Measurements from ENCODE around the gene JADE3. TPM values are rescaled to one million over a fixed set of nuclear protein-coding genes. Genes with fewer than 3 reads are reported as not detected.

The JADE3 gene
- 1 to 10 TPM; 7.0 to 7.4 TPM for total RNA-seq
- long read RNA-seq, full-length matches to known transcripts, result 1 of 4 reads
- long read RNA-seq, partial matches to known transcripts, result 3 of 4 reads
- long read RNA-seq, other reads (novel, unspliced or antisense), result 0 of 4 reads

GRCh38 chrX:46912098-46912602 lies at the start of gene JADE3:
Gene JADE3, plus strand, starts transcription at chrX:46912421. Its CDS starts 72,474 bp downstream, at chrX:46984895.
- DNase-seq (peak; percentile 75 to 79), ATAC-seq (peak; percentile 96)
- intact Hi-C loops (cut with DNase I, micrococcal nuclease), result no loop called here

GRCh38 chrX:46863072-46863471 lies 49.1 kb upstream of the JADE3 start:
- ATAC-seq (no peak), DNase-seq (no peak)
- intact Hi-C loops (cut with DNase I, micrococcal nuclease), result no loop called here

GRCh38 chrX:46864606-46865005 lies 47.6 kb upstream of the JADE3 start:
- intact Hi-C loops (cut with DNase I, micrococcal nuclease), result no loop called here
- ATAC-seq, result no peak

DNA sequence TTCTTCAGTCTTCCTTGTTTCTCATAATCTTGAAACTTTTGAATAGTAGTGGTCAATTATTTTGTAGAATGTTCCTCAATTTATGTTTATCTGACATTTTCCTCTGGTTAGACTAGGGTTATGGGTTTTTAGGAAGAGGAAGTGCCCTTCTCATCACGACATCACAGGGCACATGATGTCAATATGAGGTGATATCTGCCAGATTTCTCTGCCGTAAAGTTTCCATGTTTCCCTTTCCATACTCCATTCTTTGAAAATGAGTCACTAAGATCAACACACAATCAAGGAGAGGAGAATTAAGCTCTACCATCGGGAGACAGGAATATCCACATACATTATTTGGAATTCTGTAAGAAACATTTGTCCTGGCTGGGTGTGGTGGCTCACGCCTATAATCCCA lies 46.9 kb upstream of the JADE3 start:
- intact Hi-C loops (cut with DNase I, micrococcal nuclease), result no loop called here
- ATAC-seq (no peak), DNase-seq (no peak)

More at GRCh38 chrX:46864606-46865005, 47.6 kb upstream of the JADE3 start:
- DNase-seq, result no peak

DNA sequence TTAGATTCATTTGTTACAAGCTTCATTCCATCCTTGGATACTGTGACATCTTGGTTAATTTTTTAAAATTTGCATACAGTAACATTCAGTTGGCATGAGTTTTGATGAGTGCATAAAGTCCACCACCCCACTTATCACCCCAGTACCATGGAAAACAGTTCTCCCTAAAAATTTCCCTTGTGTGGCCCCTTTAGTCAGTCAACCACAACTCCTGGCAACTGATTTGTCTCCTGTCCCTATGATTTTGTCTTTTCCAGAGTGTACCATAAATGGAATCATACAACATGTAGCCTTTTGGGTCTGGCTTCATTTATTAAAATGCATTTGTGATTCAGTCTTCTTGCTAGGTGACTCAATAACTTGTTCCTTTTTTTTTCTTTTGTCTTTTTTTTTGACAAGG lies 45.5 kb upstream of the JADE3 start:
- DNase-seq, result no peak
- no peak for ATAC-seq
- intact Hi-C loops (cut with DNase I, micrococcal nuclease), result no loop called here

DNA sequence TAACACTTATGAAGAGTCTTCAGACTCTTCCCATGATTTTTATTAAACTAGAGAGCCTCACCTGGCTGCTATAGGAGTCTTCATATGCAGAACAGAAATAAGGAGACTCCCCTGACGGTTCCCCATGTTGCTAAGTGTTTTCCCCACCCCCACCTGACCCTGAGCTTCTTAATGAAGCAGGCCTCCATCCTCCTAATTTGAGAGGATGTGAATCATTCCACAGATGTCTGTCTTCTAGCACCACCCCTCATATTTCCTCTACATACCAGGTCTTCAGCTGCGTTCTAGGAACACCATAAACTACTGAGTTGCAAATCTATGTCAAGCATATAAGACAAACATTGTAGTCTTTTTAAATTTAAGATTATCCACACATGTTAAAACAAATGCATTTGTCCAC lies 38.5 kb upstream of the JADE3 start:
- intact Hi-C loops (cut with DNase I, micrococcal nuclease), result no loop called here
- no peak for DNase-seq
- no peak for ATAC-seq

- DNase-seq (no peak), ATAC-seq (no peak)
- intact Hi-C loops (cut with DNase I, micrococcal nuclease), result no loop called here
Measured at GRCh38 chrX:46876901-46877300, 35.3 kb upstream of the JADE3 start.

- intact Hi-C loops (cut with DNase I, micrococcal nuclease), result no loop called here
- DNase-seq, result no peak
- no peak for ATAC-seq
Measured at GRCh38 chrX:46882266-46882665, 30.0 kb upstream of the JADE3 start.

DNA sequence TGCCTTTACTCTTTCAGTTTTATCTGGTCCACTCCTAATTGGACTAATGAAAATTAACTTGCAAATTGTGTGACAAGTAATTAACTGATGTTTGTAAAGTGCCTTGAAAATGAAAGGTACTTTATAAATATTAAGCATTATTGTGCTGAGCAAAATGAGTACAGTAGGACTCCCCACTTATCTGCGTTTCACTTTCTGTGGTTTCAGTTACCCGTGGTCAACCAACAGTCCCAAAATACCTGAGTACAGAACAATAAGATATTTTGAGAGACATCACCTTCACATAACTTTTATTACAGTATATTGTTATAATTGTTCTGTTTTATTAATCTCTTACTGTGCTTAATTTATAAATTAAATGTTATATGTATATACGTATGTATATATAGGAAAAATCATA lies 27.4 kb upstream of the JADE3 start:
- DNase-seq (no peak), ATAC-seq (no peak)
- intact Hi-C loops (cut with DNase I, micrococcal nuclease), result no loop called here

- ATAC-seq, result no peak
- intact Hi-C loops (cut with DNase I, micrococcal nuclease), result loop anchor here in 1 of 2 donors (10.0 kb wide), 1 partner anchor 127 kb away; no protein-coding TSS in a partner anchor
- DNase-seq, result no peak
Measured at GRCh38 chrX:46898207-46898606, 14.0 kb upstream of the JADE3 start.

DNA sequence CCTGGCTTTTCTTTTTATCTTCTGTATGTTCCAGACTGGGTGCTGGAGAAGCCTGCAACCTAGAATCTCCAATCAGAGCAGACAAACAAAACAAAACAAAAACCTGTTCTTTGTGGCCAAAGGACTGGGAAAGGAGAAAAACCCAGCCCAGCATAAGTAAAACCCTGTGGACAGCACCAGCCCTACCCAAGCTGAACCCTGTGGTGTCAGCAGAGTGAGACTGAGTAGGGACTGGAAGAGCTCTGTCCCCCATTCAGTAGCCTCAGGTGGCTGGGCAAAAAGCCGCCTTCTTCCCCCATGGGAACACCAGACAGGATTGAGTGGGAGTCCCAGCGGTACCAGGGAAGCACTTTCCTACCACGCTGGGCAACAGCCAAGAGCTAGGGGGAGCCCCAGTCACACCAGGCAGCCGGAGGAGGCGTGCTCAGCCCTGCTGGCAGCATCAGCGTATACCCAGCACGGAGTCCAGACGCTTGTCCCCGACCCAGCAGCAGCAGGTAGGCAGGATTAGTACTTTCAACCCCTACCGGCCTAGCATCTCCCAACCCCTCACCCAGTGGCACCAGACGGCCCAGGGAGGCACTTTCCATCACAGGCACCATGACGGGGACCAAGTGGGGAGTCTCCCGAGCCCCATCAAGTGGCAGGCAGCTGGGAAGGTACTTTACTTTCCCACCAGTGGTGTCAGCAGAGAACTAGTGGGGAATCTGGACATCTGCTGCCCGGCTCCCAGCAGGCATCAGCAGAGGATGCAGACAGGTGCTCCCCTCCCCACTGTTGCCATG lies 8.6 kb upstream of the JADE3 start:
- intact Hi-C loops (cut with DNase I, micrococcal nuclease), result no loop called here
- DNase-seq, result peak; percentile 63 to 78
- peak; percentile 100 for ATAC-seq

- intact Hi-C loops (cut with DNase I, micrococcal nuclease), result no loop called here
- DNase-seq (no peak), ATAC-seq (no peak)
Measured at GRCh38 chrX:46904626-46905025, 7.6 kb upstream of the JADE3 start.

DNA sequence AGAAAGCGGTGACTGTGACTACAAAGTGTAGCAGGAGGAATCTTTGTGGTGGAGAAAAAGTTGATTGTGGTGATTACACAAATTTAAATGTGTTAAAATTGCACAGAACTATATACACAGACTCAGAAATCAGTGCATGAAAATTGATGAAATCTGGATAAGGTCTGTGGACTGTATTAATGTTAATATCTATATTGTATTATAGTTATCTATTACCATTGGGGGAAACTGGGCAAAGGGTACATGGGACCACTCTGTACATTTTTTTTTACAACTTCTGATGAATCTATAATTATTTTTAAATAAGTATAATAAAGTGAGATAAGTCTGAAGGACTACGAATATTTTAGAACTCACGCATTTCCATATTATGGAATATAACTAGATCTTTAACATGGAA lies 1.8 kb upstream of the JADE3 start:
- DNase-seq, result no peak
- no peak for ATAC-seq
- intact Hi-C loops (cut with DNase I, micrococcal nuclease), result no loop called here

DNA sequence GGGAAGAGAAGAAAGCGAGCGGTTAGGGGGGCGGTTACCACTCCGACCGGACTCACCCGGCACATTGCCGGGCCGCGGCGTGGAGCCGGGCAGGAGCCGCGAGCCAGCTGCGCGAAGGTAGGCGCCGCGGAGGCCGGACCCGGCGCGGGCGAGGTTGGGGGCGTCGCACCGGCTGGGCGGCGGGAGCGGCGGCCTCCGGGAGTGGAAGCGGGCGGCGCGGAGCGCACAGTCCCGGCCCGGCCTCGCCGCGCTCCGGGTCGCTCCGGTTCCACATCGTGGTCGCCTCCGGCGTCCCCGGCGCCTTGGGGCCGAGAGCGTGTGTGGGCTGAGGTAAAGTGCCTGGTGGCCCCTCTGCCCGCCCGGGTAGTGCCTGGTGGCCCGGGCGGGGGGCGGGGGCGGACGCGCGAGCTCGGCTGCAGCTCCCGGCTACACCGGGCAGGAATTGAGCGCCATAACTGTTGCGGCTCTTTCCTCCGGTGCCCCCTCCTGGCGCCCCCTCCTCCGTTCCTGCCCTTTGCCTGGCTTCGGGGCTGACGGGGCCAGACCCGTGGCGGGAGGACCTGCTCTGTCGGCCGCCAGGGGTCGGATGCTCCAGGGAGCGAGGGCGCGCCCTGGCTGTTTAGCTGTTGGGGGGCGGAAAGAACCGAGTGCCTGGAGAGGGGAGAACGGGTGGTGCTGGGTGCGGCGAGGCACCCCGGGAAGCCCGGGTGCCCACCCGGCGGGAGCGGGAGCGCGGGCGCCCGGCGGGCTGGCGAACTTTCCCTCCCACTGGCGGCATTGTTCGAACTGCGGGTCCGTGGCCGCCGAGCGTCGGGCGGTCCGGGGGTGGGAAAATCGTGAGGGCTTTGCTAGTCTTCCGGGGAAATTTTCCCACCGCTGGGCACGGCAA lies 626 bp downstream of the JADE3 start:
- peak; percentile 30 to 52 for DNase-seq
- intact Hi-C loops (cut with DNase I, micrococcal nuclease), result no loop called here
- ATAC-seq, result peak; percentile 63

DNA sequence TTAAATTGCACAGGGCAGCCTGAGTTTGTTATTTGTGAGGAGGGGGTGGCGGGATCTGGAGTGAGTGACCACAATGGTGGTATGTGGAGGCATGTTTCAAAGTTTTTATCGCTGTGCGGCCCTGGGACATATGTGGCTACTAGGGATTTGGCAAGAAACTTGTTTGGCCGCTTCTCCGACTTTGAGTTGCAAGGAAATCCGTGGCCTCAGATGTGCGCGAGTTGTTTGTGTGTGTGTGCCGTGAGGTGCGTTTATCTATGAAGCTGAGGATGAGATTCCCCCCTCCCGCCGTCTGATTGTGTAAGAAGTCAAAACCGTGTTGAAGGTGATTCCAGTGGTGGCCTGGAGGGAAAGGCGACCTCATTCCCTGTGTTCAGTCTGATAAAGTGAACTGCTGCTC lies 1.4 kb downstream of the JADE3 start:
- intact Hi-C loops (cut with DNase I, micrococcal nuclease), result no loop called here
- ATAC-seq (no peak), DNase-seq (peak in 1 of 2 donors; percentile 19)

DNA sequence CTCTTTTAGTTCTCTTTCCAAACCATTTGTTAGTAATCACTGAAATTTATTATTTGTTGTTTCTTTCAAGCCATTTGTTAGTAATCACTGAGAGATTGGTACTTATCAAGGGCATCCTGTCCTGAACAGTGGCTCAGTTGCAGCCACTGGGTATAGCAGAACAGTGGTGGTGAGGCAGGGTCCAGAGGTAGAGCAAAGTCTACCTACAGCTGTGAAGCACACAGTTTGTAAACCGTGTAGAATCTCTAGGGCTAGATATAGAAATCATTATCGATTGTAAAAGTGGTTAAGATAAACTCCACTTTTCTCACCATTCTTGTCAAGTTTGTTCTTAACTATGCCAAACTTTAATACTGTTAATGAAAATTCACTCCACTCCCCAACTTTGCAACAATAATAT lies 4.1 kb downstream of the JADE3 start:
- ATAC-seq (no peak), DNase-seq (no peak)
- intact Hi-C loops (cut with DNase I, micrococcal nuclease), result no loop called here

GRCh38 chrX:46917622-46918021 lies 5.4 kb downstream of the JADE3 start:
- no peak for ATAC-seq
- DNase-seq, result no peak
- intact Hi-C loops (cut with DNase I, micrococcal nuclease), result no loop called here

- ATAC-seq (no peak), DNase-seq (no peak)
- intact Hi-C loops (cut with DNase I, micrococcal nuclease), result no loop called here
Measured at GRCh38 chrX:46918434-46918833, 6.2 kb downstream of the JADE3 start.

GRCh38 chrX:46920235-46920634 lies 8.0 kb downstream of the JADE3 start:
- intact Hi-C loops (cut with DNase I, micrococcal nuclease), result no loop called here
- no peak for ATAC-seq
- no peak for DNase-seq

DNA sequence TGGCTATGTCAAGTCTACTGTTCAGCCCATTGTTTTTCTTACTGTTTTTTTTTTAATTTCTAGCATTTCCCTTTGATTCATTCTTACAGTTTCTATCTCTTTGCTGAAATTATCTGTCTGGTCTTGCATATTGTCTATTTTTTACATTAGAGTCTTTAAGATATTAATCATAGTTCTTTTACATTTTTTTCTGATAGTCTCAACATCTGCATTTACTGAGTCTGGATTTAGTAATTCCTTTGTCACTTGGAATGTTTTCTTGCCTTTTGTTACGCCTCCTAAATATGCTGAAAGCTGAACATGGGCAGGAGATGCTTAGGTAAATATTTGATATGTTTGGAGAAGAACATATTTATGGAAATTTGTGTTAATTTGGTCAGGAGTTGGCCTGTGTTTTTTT lies 10.4 kb downstream of the JADE3 start:
- DNase-seq (no peak), ATAC-seq (no peak)
- intact Hi-C loops (cut with DNase I, micrococcal nuclease), result no loop called here
